ENCODE data around the gene IPO9. TPM values are rescaled to one million over a fixed set of nuclear protein-coding genes. Genes with fewer than 3 reads are reported as not detected.

The IPO9 gene
- total and polyA plus RNA-seq, 2 of the 4 experiments (the other 2 are of a cell fraction) = 14.0 to 23.4 TPM

GRCh38 chr1:201921952-201922558 is 93.1 kb downstream of the IPO9 start:
- no peak overlapping the region for H3K14ac ChIP-seq (replicated peaks; ENCODE audit: low read depth, low read length)
- CTCF ChIA-PET = no interaction called here
- H3K9ac ChIP-seq (ENCODE audit: low read depth, low read length) = no peak overlapping the region
- no peak overlapping the region for H2AK9ac ChIP-seq (replicated peaks; ENCODE audit: low read depth, low read length, poor library complexity)
- H3K56ac ChIP-seq (ENCODE audit: extremely low read depth, insufficient read depth, low read length) = no peak overlapping the region
- H3K36me3 ChIP-seq (ENCODE audit: control insufficient read depth, insufficient read depth, low read length) = peaks cover 16% of the 10 kb centered on the region
- no peak overlapping the region for H3K27ac ChIP-seq (ENCODE audit: insufficient read depth, low read length)
- no peak overlapping the region for H2BK20ac ChIP-seq (ENCODE audit: low read depth, low read length)
- no peak overlapping the region for H3K4me2 ChIP-seq (ENCODE audit: low read depth, low read length)
- H2AK5ac ChIP-seq (ENCODE audit: low read depth, low read length) = no peak overlapping the region
- intact Hi-C loops (cut with micrococcal nuclease) = no loop called here
- H4K20me1 ChIP-seq (ENCODE audit: insufficient read depth, low read length) = peaks cover 3% of the 10 kb centered on the region; the same call in 1 of the 2 replicates
- H3K9me3 ChIP-seq (ENCODE audit: control insufficient read depth, insufficient read depth, low read length) = no peaks in the 10 kb centered on the region
- H3K9me1 ChIP-seq (ENCODE audit: insufficient read depth, low read length) = peaks cover 12% of the 10 kb centered on the region
- H3K18ac ChIP-seq (ENCODE audit: low read depth, low read length) = no peak overlapping the region
- H4K91ac ChIP-seq (ENCODE audit: insufficient read depth, low read depth, low read length) = no peak overlapping the region
- ATAC-seq (ENCODE audit: low read depth) (no peak), DNase-seq (no peak)
- no TSS peak for BruUV-seq (replicated peaks)
- WGBS, 2 experiments (ENCODE audit: extremely low coverage in 2 of 2, insufficient read length in 1 of 2) = no CpG with 5 or more reads among the region's 3 CpGs
- H3K23ac ChIP-seq (ENCODE audit: low read depth, low read length) = no peak overlapping the region
- H2BK120ac ChIP-seq (ENCODE audit: low read depth, low read length) = no peak overlapping the region
- H3K4me3 ChIP-seq (ENCODE audit: insufficient read depth, low read depth, low read length) = no peak overlapping the region
- H3K4me1 ChIP-seq (ENCODE audit: control insufficient read depth, insufficient read depth, low read length) = peaks cover 21% of the 10 kb centered on the region
- no peaks in the 10 kb centered on the region for H3K27me3 ChIP-seq (ENCODE audit: control insufficient read depth, insufficient read depth, low read length)
- in situ Hi-C loops (cut with MboI; ENCODE audit: low sequenced_read_pairs) = no loop called here
- H2AFZ ChIP-seq (replicated peaks; ENCODE audit: low read length, poor library complexity) = no peak overlapping the region
- peaks cover 37 to 56% of the 10 kb centered on the region in 2 experiments for H3K79me1 ChIP-seq (ENCODE audit: low read depth in 1 of 2, low read length in 2 of 2)
- no peak overlapping the region for H2BK15ac ChIP-seq (ENCODE audit: low read depth, low read length)
- H4K5ac ChIP-seq (ENCODE audit: low read depth, low read length) = no peak overlapping the region
- POLR2A ChIA-PET (ENCODE audit: unreplicated experiment) = no interaction called here
- H2BK5ac ChIP-seq (ENCODE audit: low read depth, low read length, poor library complexity, severe bottlenecking) = peak overlapping the region; percentile 35
- H3K4ac ChIP-seq (ENCODE audit: low read depth, low read length) = 0 out of 2 replicates have a peak overlapping the region, but pooled peaks have one; percentile 12
- dilution Hi-C loops (cut with HindIII; ENCODE audit: low sequenced_read_pairs, unreplicated experiment) = no loop called here
- H4K8ac ChIP-seq (ENCODE audit: low read depth in 2 of 2, low read length in 2 of 2) = no peak overlapping the region
- TF ChIP-seq SMC3 (IDR thresholded peaks at IDR 0.05; ENCODE audit: low read depth, low read length) (no peak), RAD21 (IDR thresholded peaks at IDR 0.05; ENCODE audit: low read length) (no peak), CHD1 (IDR thresholded peaks at IDR 0.05; ENCODE audit: low read depth, low read length) (no peak), NFE2L2 (IDR thresholded peaks at IDR 0.05; ENCODE audit: low read depth, low read length) (peak; percentile 98), BHLHE40 (IDR thresholded peaks at IDR 0.05; ENCODE audit: low read depth, low read length) (no peak), FOS (IDR thresholded peaks at IDR 0.05; ENCODE audit: low read depth, low read length) (no peak), POLR2A (IDR thresholded peaks at IDR 0.05; ENCODE audit: low read depth, low read length) (no peak), CEBPB (IDR thresholded peaks at IDR 0.05; ENCODE audit: low read depth, low read length) (no peak), MAFK (IDR thresholded peaks at IDR 0.05; ENCODE audit: low read depth, low read length) (peak; percentile 76), RFX5 (IDR thresholded peaks at IDR 0.05; ENCODE audit: low read depth, low read length) (no peak)
